K562 (cell line): Measurements from ENCODE around the gene CEND1. TPM values are rescaled to one million over a fixed set of nuclear protein-coding genes. Genes with fewer than 3 reads are reported as not detected.

Experiments
- ATF2 ChIP-seq: sonication (generic); formaldehyde crosslinking; IDR thresholded peaks from 2 replicates; pipeline ENCODE4 v1.8.1; 2022; ENCODE audit warnings: missing genetic modification reagents
- ATF3 ChIP-seq, 2 experiments: fragments of 450-650 bp in 1 of 2; sonication (generic) in 1 of 2; formaldehyde crosslinking in 1 of 2; IDR thresholded peaks in 1 of 2; conservative IDR thresholded peaks in 1 of 2; 2 replicates each; pipeline versions ENCODE4 v1.6.1 to v1.8.1; 2016 to 2023; ENCODE audit warnings: mild to moderate bottlenecking in 2 of 2, moderate library complexity in 2 of 2, inconsistent platforms in 1 of 2, missing genetic modification reagents in 1 of 2
- ELF1 ChIP-seq: fragments of 200-800 bp; sonication (Bioruptor generic); IDR thresholded peaks from 2 replicates; pipeline ENCODE4 v1.6.1; 2016; ENCODE audit warnings: missing genetic modification characterization, missing compliant biosample characterization
- FIP1L1 ChIP-seq: fragments of 200-400 bp; formaldehyde crosslinking; IDR thresholded peaks from 2 replicates; pipeline ENCODE4 v1.6.1; 2018; ENCODE audit warnings: mild to moderate bottlenecking, low read depth, low read length; ENCODE audit not compliant: poor library complexity, severe bottlenecking
- FOXP4 ChIP-seq: sonication (generic); formaldehyde crosslinking; IDR thresholded peaks from 2 replicates; pipeline ENCODE4 v1.8.0; 2022; ENCODE audit warnings: mild to moderate bottlenecking, missing genetic modification reagents, borderline replicate concordance
- KLF13 ChIP-seq: fragments of 450-650 bp; IDR thresholded peaks from 2 replicates; pipeline ENCODE4 v1.6.1; 2016; ENCODE audit warnings: missing genetic modification characterization, low read depth, mild to moderate bottlenecking, missing compliant biosample characterization, moderate library complexity, borderline replicate concordance
- KLF16 ChIP-seq: IDR thresholded peaks from 2 replicates; pipeline ENCODE4 v1.6.1; 2016; ENCODE audit warnings: antibody characterized with exemption
- MTA2 ChIP-seq: fragments of 450-650 bp; IDR thresholded peaks from 2 replicates; pipeline ENCODE4 v1.6.1; 2016; ENCODE audit warnings: low read depth
- NRF1 ChIP-seq, 2 experiments: fragments of 450-650 bp; IDR thresholded peaks in 1 of 2; conservative IDR thresholded peaks in 1 of 2; 2 replicates each; pipeline ENCODE4 v1.6.1; 2014; ENCODE audit warnings: mild to moderate bottlenecking in 2 of 2
- PBX2 ChIP-seq, 2 experiments: IDR thresholded peaks in 1 of 2; conservative IDR thresholded peaks in 1 of 2; 2 replicates each; pipeline ENCODE4 v1.6.1; 2016; ENCODE audit warnings: low read depth in 2 of 2, mild to moderate bottlenecking in 1 of 2, missing compliant biosample characterization in 1 of 2, missing genetic modification characterization in 1 of 2, moderate library complexity in 1 of 2
- RCOR1 ChIP-seq, 2 experiments: IDR thresholded peaks; 2 replicates each; pipeline ENCODE4 v1.6.1; 2012; ENCODE audit warnings: low read depth in 2 of 2, low read length in 2 of 2, borderline replicate concordance in 1 of 2, improper control_type of control experiment in 1 of 2
- TAF15 ChIP-seq: fragments of 200-400 bp; formaldehyde crosslinking; IDR thresholded peaks from 2 replicates; pipeline ENCODE4 v1.6.1; 2017; ENCODE audit warnings: mild to moderate bottlenecking, low read depth, low read length, moderate library complexity
- TCF3 ChIP-seq: sonication (generic); formaldehyde crosslinking; IDR thresholded peaks from 2 replicates; pipeline ENCODE4 v1.4.0; 2020; ENCODE audit warnings: mild to moderate bottlenecking, missing genetic modification reagents
- THAP7 ChIP-seq: fragments of 250-450 bp; sonication (Bioruptor Pico); IDR thresholded peaks from 2 replicates; pipeline ENCODE4 v1.5.0; 2021
- ZNF766 ChIP-seq: fragments of 200-800 bp; sonication (Bioruptor generic); conservative IDR thresholded peaks from 2 replicates; pipeline ENCODE4 v1.6.1; 2016; ENCODE audit warnings: missing genetic modification characterization, missing compliant biosample characterization
- polyA plus RNA-seq, 8 experiments: library from polyadenylated mRNA; depleted of rRNA in 4 of 8; stranded (reverse) in 5 of 8; unstranded in 3 of 8; fragments of >200 nt; fragmentation: Nextera tagmentation in 2 of 8; fragmentation: Illumina TruSeq in 1 of 8; extraction: Ambion mirVana in 2 of 8; extraction: Trizol in 1 of 8; gene quantifications; 2 replicates each; pipeline versions ENCODE4 v1.2.1 to v1.2.3, GENCODE V29; 2011 to 2014; ENCODE audit warnings: inconsistent platforms in 1 of 8, missing spikeins in 1 of 8
- total RNA-seq, 7 experiments: library from RNA; depleted of rRNA in 6 of 7; stranded (reverse); fragments of >200 nt in 6 of 7; fragmentation: Illumina TruSeq in 2 of 7; extraction: Trizol in 2 of 7; gene quantifications; 2 replicates each; pipeline versions ENCODE4 v1.2.1 to v1.2.3, GENCODE V29; 2011 to 2021; ENCODE audit warnings: low replicate concordance in 1 of 7

The CEND1 gene
- total and polyA plus RNA-seq, 9 of the 15 experiments (the other 6 are each of a cell fraction or from before 2014, with no cell fraction given) = 0.13 to 0.18 (median 0.16) TPM; not detected in 6

GRCh38 chr11:833114-833791 is 43.4 kb upstream of the CEND1 start (continued):
- 0 out of 2 replicates have a peak, but pooled peaks have one; percentile 48 for TF ChIP-seq KLF13 (tag)
- TF ChIP-seq ATF2 (CRISPR knock-in tag) = peak; percentile 76
- no peak for TF ChIP-seq TAF15
- no peak for TF ChIP-seq RCOR1 (IDR thresholded peaks at IDR 0.05; ENCODE audit: borderline replicate concordance in 1 of 2, low read depth in 2 of 2, low read length in 2 of 2)
- TF ChIP-seq THAP7 = no peak
- no peak for TF ChIP-seq ELF1 (tag)
- no peak for TF ChIP-seq KLF16
- no peak for TF ChIP-seq TCF3 (CRISPR knock-in tag)
- no peak for TF ChIP-seq MTA2
- TF ChIP-seq ATF3 (IDR thresholded peaks at IDR 0.05) = peak; percentile 86
- no peak for TF ChIP-seq ATF3 (CRISPR knock-in tag; conservative IDR thresholded peaks at IDR 0.05)
- peak in 1 of 2 experiments; percentile 27; a peak in 1 of 4 replicates for TF ChIP-seq NRF1 (conservative IDR thresholded peaks at IDR 0.05 in 1 of 2, IDR thresholded peaks at IDR 0.05 in 1 of 2)
- no peak for TF ChIP-seq ZNF766
- peak; percentile 37 for TF ChIP-seq FIP1L1
- TF ChIP-seq PBX2 (CRISPR knock-in tag; IDR thresholded peaks at IDR 0.05; ENCODE audit: low read depth) = no peak
- no peak for TF ChIP-seq PBX2 (tag; conservative IDR thresholded peaks at IDR 0.05; ENCODE audit: low read depth)
- TF ChIP-seq FOXP4 (CRISPR knock-in tag) = peak; percentile 25; the same call in 1 of the 2 replicates
